ENCODE measurements around the gene DGKG. TPM values are rescaled to one million over a fixed set of nuclear protein-coding genes. Genes with fewer than 3 reads are reported as not detected.

DGKG gene
- total and polyA plus RNA-seq, 12 donors, result 7.2 to 75.7 (median 41.4) TPM

GRCh38 chr3:186386883-186387560 is 25.0 kb upstream of the DGKG start:
- intact Hi-C loops (cut with DNase I), result no loop called here
- H3K27me3 ChIP-seq, result no peaks in the 10 kb centered on the region
- no peak for ATAC-seq

GRCh38 chr3:186385856-186386602 is 24.0 kb upstream of the DGKG start:
- Histone ChIP-seq H3K36me3 (no peaks in the 10 kb centered on the region), H3K27ac (no peak overlapping the region), H3K4me1 (peaks cover 6 to 35% (median 22%) of the 10 kb centered on the region in 9 donors), H3K9me3 (no peaks in the 10 kb centered on the region), H3K4me3 (no peak overlapping the region), H3K27me3 (no peaks in the 10 kb centered on the region)
- TF ChIP-seq CTCF (IDR thresholded peaks at IDR 0.05), result no peak
- ATAC-seq (no peak), DNase-seq (no peak)
- intact Hi-C loops (cut with DNase I), result loop anchor here in 1 of 10 donors (2.0 kb wide), 1 partner anchor 17 kb away; no protein-coding TSS in a partner anchor
- WGBS, 2 donors, result 81 to 90% methylated on average over 5 of the region's 5 CpGs

More at GRCh38 chr3:186386883-186387560, 25.0 kb upstream of the DGKG start:
- TF ChIP-seq CTCF (IDR thresholded peaks at IDR 0.05), result no peak
- WGBS, 2 donors, result 87 to 89% methylated on average over 4 of the region's 4 CpGs
- Histone ChIP-seq H3K36me3 (no peaks in the 10 kb centered on the region), H3K4me3 (no peak overlapping the region), H3K9me3 (no peaks in the 10 kb centered on the region), H3K27ac (no peak overlapping the region), H3K4me1 (peaks cover 6 to 25% (median 18%) of the 10 kb centered on the region in 9 donors)
- DNase-seq, result no peak

GRCh38 chr3:186383026-186383993 is 21.3 kb upstream of the DGKG start:
- ATAC-seq (peak; percentile 88 to 96 (median 94)), DNase-seq (peak; percentile 30 to 49)
- WGBS, 2 donors, result 25 to 30% methylated on average over 18 of the region's 18 CpGs
- Histone ChIP-seq H3K4me1 (peaks cover 6 to 42% (median 24%) of the 10 kb centered on the region in 9 donors), H3K27me3 (no peaks in the 10 kb centered on the region), H3K4me3 (peak overlapping the region in 4 of 10 donors; percentile 5 to 21 (median 14)), H3K27ac (peak overlapping the region; percentile 66 to 95 (median 90)), H3K36me3 (no peaks in the 10 kb centered on the region), H3K9me3 (no peaks in the 10 kb centered on the region)
- TF ChIP-seq CTCF (IDR thresholded peaks at IDR 0.05), result no peak
- intact Hi-C loops (cut with DNase I), result no loop called here

Data from heart right ventricle (tissue), 16 donors.